ENCODE data around the gene GCC2. TPM values are rescaled to one million over a fixed set of nuclear protein-coding genes. Genes with fewer than 3 reads are reported as not detected.
"Not testable (repeated sequence)": the region's sequence is repeated elsewhere in the genome, so short reads cannot be mapped to it uniquely, and the experiment has no call there.

GCC2 gene
- total RNA-seq, 1 donor from 2014 or later: 7.6 TPM

DNA sequence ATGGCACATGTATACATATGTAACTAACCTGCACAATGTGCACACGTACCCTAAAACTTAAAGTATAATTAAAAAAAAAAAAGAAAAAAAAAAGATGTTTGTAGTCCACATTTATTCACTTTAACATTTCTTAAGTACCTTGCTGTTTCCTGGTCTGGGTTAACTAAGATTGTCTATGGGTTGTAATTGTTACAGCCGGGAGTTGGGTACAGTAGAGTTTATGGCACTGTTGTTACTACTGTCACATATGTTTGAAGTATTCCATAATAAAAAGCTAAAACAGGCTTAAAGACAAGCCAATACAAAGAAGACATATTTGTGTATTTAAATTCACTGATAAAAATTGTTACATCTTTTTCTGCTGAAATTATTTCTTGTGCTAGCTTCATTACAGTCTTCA, 36.2 kb downstream of the GCC2 start:
- intact Hi-C loops (cut with DNase I): no loop called here
- Histone ChIP-seq H3K27me3 (no peaks in the 10 kb centered on the region), H3K9me3 (no peaks in the 10 kb centered on the region), H3K4me1 (no peaks in the 10 kb centered on the region), H3K4me3 (no peak overlapping the region), H3K36me3 (peaks cover 54 to 78% of the 10 kb centered on the region in 2 donors), H3K27ac (no peak overlapping the region)
- no peak for TF ChIP-seq CTCF (IDR thresholded peaks at IDR 0.05)
- DNase-seq (ENCODE audit: low spot score in 2 of 2): no peak

DNA sequence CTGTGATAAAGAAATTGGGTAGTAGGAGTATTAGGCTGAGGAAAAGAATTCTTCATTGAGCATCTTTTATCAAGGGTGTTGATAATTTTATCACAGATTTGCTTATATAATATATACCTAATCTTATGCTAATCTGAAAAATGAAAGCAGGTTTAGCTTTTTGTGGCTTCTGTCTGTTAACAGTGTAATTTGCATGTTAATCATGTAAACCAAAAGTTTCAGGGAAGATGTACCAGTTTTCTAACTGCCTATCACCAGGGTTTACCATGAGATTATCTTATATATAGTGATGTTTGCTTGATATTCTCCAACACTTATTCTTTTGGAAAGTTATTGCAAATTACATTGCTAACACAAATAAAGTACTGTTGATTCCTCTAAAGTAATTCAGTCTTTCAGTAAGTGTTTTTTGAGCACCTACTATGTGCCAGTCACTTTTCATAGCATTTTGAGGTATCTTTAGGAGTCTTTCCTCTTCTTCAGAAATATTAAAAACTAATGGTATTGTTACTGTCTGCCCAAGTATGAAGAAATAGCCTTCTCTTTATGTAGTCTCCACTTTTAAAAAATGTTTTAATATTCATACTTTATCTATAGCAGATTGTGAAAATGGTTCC, 41.6 kb downstream of the GCC2 start:
- H3K4me3 ChIP-seq: no peak overlapping the region
- H3K4me1 ChIP-seq: no peaks in the 10 kb centered on the region
- H3K9me3 ChIP-seq: no peaks in the 10 kb centered on the region
- no peak overlapping the region for H3K27ac ChIP-seq
- TF ChIP-seq CTCF (IDR thresholded peaks at IDR 0.05): no peak
- H3K36me3 ChIP-seq: peaks cover 52 to 75% of the 10 kb centered on the region in 2 donors
- H3K27me3 ChIP-seq: no peaks in the 10 kb centered on the region
- intact Hi-C loops (cut with DNase I): no loop called here
- no peak for DNase-seq (ENCODE audit: low spot score in 2 of 2)

DNA sequence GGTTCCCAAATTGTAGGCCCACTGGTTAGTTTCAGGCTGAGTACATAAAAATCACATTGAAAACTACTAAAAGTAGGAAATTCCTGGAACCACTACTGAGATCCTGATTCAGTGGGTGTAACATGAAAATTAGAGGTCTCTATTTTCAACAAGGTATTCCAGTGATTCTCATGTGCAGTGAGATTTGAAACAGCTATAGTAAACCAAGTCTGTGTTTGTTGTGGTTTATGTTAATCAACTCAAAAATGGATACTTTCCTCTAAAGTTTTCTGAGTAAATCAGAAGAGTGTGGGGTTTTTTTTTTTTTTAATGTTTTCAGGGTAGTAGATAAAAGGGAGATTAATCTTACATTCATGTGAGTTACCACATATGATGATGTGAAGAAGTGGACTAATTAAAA, 42.8 kb downstream of the GCC2 start:
- Histone ChIP-seq H3K27ac (no peak overlapping the region), H3K9me3 (no peaks in the 10 kb centered on the region), H3K4me3 (no peak overlapping the region), H3K4me1 (no peaks in the 10 kb centered on the region), H3K36me3 (peaks cover 44 to 68% of the 10 kb centered on the region in 2 donors), H3K27me3 (no peaks in the 10 kb centered on the region)
- intact Hi-C loops (cut with DNase I): no loop called here
- TF ChIP-seq CTCF (IDR thresholded peaks at IDR 0.05): no peak
- DNase-seq (ENCODE audit: low spot score in 2 of 2): no peak

GRCh38 chr2:108492364-108492763, 43.4 kb downstream of the GCC2 start:
- no peaks in the 10 kb centered on the region for H3K27me3 ChIP-seq
- no peak for TF ChIP-seq CTCF (IDR thresholded peaks at IDR 0.05)
- H3K4me1 ChIP-seq: no peaks in the 10 kb centered on the region
- no peak for DNase-seq (ENCODE audit: low spot score in 2 of 2)
- intact Hi-C loops (cut with DNase I): no loop called here
- peaks cover 48 to 68% of the 10 kb centered on the region in 2 donors for H3K36me3 ChIP-seq
- no peak overlapping the region for H3K27ac ChIP-seq
- no peaks in the 10 kb centered on the region for H3K9me3 ChIP-seq
- no peak overlapping the region for H3K4me3 ChIP-seq

DNA sequence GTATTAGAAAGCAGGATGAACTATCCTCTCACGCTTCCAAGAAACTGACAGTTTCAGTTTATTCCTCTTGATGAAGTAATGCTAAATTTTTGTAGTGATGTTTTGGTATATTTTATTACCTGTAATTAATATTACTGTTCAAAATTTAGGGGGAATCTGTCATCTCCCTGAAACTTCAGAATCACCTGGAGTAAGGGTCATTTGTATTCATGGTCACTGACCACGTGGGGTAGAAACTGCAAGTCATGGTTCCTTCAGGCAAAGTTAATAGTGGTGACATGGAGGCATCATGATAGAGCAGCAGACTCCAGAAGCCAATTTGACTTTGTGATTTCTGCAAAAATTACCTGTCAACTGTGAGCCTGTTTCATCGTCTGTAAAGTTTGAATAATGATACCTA, 47.2 kb downstream of the GCC2 start:
- intact Hi-C loops (cut with DNase I): not testable (repeated sequence)
- peaks cover 27 to 46% of the 10 kb centered on the region in 2 donors for H3K36me3 ChIP-seq

DNA sequence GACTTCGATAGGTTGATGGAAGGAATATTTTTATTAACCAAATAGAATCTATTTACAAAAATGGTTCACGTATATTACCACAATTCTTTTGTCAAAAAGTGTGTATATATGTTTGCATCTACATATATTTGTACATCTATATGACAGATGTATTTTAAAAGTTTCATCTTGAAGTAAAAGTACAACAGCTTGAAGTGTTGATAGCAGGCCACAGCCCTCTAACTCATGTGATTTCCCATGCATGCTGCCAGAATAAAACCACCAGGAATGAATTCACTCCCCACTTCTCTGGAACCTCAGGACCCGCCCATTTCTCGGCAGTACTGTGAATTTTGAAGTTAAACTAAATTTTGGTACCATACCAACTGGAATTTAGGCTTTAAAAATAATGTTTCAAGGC, 58.6 kb downstream of the GCC2 start:
- H3K36me3 ChIP-seq: peaks cover 0 to 11% of the 10 kb centered on the region in 2 donors
- DNase-seq (ENCODE audit: low spot score in 2 of 2); H3K9me3 ChIP-seq; H3K27ac ChIP-seq; H3K4me3 ChIP-seq; intact Hi-C loops (cut with DNase I); H3K4me1 ChIP-seq; H3K27me3 ChIP-seq: not testable (repeated sequence)

More for the DNA sequence above, 47.2 kb downstream of the GCC2 start:
- not testable (repeated sequence) for H3K27ac ChIP-seq; DNase-seq (ENCODE audit: low spot score in 2 of 2); H3K4me1 ChIP-seq; H3K27me3 ChIP-seq; H3K9me3 ChIP-seq; H3K4me3 ChIP-seq

- H3K4me1 ChIP-seq; H3K9me3 ChIP-seq; H3K27ac ChIP-seq; DNase-seq (ENCODE audit: low spot score in 2 of 2); H3K36me3 ChIP-seq; intact Hi-C loops (cut with DNase I); H3K4me3 ChIP-seq; H3K27me3 ChIP-seq: not testable (repeated sequence)
These were observed 63.4 kb downstream of the GCC2 start for GRCh38 chr2:108512431-108512830.

DNA sequence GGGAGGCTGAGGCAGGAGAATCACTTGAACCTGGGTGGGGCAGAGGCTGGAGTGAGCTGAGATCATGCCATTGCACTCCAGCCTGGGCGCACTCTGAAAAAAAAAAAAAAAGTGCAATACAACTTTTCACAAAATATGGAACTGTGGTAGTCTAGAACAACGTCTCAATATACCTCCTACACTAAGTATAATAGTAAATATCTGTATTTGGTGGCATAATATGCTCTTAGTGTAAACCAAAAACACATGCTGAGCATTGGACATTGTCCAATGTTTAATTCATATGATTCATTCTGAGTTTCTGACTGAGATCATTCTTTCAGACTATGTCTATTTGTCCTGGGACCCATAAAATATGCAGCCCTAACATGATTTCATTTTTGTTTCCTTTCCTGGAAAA, 65.5 kb downstream of the GCC2 start:
- H3K27ac ChIP-seq; H3K4me1 ChIP-seq; H3K9me3 ChIP-seq; intact Hi-C loops (cut with DNase I); H3K36me3 ChIP-seq; DNase-seq (ENCODE audit: low spot score in 2 of 2); H3K4me3 ChIP-seq; H3K27me3 ChIP-seq: not testable (repeated sequence)

DNA sequence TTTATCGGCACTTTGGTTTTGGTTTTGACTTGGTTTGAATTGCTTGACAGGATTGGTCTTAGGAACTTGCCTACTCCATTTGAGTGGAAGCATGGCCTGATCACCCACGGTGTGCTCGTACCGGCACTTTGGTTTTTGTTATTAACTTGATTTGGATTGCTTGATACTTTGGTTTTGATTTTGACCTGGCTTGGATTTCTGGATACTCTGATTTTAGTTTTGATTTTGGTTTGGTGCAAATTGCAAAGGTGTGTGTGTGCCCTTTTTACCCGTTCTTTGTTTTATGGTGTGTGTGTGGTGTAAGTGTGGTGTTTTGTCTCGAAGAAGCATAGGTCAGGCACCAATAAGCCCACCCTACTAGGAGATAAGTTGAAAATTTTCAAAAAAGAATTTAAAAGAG, 75.7 kb downstream of the GCC2 start:
- intact Hi-C loops (cut with DNase I): not testable (repeated sequence)

GRCh38 chr2:108525258-108525657, 76.3 kb downstream of the GCC2 start:
- intact Hi-C loops (cut with DNase I); H3K27me3 ChIP-seq; H3K4me1 ChIP-seq; DNase-seq (ENCODE audit: low spot score in 2 of 2); H3K36me3 ChIP-seq; H3K27ac ChIP-seq; H3K4me3 ChIP-seq; H3K9me3 ChIP-seq: not testable (repeated sequence)

More for the DNA sequence above, 75.7 kb downstream of the GCC2 start:
- DNase-seq (ENCODE audit: low spot score in 2 of 2); H3K27ac ChIP-seq; H3K27me3 ChIP-seq; H3K4me3 ChIP-seq; H3K36me3 ChIP-seq; H3K9me3 ChIP-seq; H3K4me1 ChIP-seq: not testable (repeated sequence)
